Globus pallidus (tissue), 1 donor: Measurements from ENCODE around the gene TAL1.

Source experiments
- DNase-seq: peaks from one replicate; pipeline ENCODE4 v3.0.0-alpha.2; 2015; ENCODE audit warnings: low spot score

Gene TAL1

DNA sequence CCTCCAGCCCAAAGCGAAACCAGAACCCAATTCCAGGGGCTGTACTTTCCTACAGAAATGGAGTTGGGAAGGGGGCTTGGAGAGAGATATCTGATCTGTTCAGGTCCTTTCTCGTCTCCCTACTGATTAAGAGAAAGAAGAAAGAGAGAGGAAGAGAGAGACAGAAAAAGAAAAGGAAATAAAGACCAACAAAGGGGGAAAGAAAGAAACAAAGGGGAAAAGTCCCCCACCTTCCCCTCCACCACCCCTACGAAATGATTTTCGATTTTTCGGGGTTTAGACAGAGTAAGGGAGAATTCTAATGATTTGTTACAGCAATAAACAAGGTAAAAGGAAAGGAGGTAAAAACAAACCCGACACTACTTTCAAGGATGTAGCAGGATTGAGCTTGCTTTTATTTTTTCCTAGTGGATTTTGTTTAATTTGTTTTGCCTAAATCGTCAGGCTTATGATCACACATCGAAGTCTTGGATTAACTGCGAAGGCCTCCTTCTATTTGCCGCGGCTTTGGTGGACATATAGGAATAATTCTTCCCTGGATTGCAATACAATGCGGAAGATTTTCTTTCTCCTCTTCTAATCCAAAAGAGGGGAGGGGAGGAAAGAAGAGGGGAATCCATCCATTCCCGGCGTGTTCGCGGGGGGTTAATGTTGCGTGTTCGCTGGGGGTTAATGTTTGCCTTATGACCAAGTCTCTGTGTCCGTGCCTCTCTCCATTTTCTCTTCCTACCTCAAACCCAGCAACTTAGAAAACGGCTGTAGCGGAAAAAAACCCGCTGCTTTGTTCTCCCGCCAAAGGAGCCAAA is 1.9 kb downstream of the TAL1 start:
- no peak for DNase-seq

GRCh38 chr1:47229031-47229885 is 2.8 kb downstream of the TAL1 start:
- no peak for DNase-seq

DNA sequence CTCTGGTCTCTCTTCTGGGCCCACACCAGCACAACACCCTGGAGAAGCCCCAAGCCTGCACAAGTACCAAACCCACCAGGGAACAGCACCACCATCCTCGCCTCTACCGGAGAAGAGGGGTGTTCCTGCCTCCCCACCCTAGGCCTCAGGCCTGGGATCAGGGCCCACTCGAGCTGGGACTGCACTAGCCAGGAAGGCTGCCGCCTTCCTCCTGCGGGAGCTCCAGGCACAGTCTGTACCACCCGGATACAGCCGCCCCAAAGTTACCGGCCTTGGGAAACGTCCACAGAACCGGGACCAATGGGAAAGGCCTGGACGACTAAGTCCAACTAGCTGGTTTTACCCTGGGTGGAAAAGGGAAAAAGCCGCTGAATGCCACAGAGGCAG is 3.4 kb downstream of the TAL1 start:
- DNase-seq, result no peak

DNA sequence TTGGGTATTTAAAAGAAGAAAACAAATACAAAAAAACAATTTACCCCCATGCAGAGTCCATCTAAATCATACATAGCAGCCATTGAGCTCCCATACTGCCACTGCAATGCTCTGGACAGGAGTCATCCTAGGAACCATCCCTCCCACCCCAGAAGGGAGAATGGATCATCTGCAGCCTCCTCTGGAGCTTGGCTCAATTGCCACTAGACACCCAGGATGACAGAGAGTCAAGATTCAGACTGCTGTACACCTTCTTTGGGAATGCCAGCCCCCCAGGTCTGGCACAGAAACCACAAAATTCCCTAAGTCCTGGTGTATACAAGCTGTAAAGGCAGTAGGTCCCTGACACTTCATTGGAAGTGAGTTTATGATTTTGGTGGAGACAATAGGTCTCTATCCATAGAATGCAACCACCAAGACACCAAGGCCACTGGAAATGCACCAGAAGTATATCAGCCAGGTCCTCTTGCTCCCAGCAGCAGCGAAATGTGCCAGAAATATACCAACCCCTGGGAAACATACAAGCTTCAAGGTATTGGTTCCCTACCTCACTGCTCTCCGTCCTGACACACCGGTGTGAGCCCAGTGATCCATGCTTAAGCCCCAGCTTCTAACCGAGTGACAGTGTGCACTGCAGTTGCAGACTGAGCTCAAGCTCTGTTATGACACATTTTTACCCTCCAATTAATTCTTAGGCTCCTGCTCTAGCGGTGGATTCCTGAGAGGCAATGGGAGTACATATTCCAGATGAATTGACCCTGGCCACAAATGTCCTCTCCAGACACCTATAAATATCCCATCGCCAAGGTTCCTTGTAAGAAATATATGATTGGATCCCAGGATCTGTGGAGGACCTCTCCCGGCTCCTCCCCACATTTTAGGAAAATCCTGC is 4.4 kb downstream of the TAL1 start:
- no peak for DNase-seq

- no peak for DNase-seq
These were observed 5.2 kb downstream of the TAL1 start for GRCh38 chr1:47226839-47227215.

- no peak for DNase-seq
These were observed 5.7 kb downstream of the TAL1 start for GRCh38 chr1:47226121-47226838.

- DNase-seq, result no peak
These were observed 6.5 kb downstream of the TAL1 start for GRCh38 chr1:47225430-47226100.

GRCh38 chr1:47224676-47225399 is 7.2 kb downstream of the TAL1 start:
- no peak for DNase-seq

- no peak for DNase-seq
These were observed 7.9 kb downstream of the TAL1 start for GRCh38 chr1:47223921-47224675.

- DNase-seq, result no peak
These were observed 8.7 kb downstream of the TAL1 start for GRCh38 chr1:47223174-47223920.

GRCh38 chr1:47222476-47222875 is 9.5 kb downstream of the TAL1 start:
- DNase-seq, result no peak

- DNase-seq, result no peak
These were observed 12.3 kb downstream of the TAL1 start for GRCh38 chr1:47219590-47220220.

DNA sequence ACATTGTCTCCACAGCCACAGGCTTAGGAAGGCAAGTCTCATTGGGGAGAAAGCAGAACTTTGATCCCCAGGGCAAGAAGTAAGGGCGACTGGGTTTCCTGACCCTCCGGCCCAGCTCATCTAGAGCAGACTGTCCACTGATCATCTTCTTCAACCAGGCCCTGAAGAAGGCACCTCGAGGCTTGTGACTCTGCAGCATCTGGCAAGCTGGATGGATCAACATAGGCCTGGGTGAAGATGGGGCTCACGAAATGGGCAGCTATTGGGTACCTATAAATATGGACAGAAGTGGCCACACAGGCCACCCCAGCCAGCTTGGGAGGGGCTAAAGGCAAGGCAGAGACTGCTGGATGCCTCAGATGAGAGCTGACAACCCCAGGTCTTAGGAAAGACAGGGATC is 13.0 kb downstream of the TAL1 start:
- DNase-seq, result no peak

DNA sequence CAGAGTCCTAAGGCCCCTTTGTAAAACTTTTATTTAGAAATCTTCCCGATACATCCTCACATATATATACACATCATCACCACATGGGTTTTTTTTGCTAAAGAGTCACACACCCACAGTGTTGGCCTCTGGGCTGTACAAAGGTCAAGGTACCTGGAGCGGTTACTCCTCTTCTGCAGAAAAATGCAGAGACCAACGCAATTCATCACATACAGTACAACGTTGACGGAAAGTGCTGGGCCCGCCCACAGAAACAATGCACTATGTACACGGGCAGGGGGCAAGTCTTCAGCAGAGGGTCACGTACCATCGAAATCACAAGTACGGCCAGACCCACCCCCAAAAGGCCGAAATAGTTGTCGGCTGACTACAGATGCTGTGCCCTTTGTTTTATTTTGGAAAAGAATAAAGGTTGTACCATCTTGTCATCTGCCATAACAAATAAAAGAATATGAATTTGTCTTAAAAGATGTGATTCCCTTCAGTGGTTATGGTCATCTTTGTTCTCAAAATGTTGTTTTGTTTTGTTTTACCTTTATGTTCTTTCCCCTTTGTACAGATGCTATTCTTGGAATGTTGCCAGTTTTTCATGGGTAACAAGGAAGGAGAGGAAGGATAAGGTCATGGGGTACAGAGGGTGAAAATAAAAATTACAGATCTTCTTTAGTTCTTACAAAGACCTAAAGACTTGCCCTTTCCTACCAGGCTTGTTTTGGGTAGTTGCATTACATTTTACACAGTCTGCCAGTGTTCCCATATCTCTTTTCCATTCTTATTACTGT is 15.6 kb downstream of the TAL1 start:
- DNase-seq, result no peak

DNA sequence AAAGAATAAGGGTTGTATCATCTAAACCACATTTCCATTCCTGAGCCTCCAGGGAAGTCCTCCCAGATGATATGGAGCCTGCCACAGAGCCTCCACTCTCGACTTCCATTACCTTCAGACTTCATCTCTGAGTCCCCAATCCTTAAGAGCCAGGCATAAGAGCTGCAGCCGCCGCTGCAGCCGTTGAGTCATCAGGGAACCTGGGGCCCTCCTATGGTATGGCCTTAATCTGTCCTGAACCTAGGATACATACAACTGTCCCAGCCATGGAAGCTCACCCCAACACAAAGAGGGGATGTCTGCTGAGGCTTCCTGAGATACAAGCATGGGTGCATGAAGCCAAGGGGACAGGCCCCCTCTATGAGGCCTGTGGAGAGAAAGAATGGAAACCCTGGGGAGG is 16.3 kb downstream of the TAL1 start:
- no peak for DNase-seq

- DNase-seq, result no peak
These were observed 17.5 kb downstream of the TAL1 start for GRCh38 chr1:47214549-47214948.

- no peak for DNase-seq
These were observed 18.6 kb downstream of the TAL1 start for GRCh38 chr1:47213230-47213963.
